GM12878 (cell line): ENCODE measurements around the gene GPRC5D. TPM values are rescaled to one million over a fixed set of nuclear protein-coding genes. Genes with fewer than 3 reads are reported as not detected.

Experiments used
- ATAC-seq: fragments of 200-7000 bp; cut with Tn5 transposase; 3 replicates; pipeline ENCODE4 v1.9.1; 2020; ENCODE audit warnings: mild to moderate bottlenecking, moderate library complexity
- BruUV-seq: library from RNA; stranded (reverse); fragments of 400-500 nt; replicated peaks from 2 replicates; lab custom pipeline; 2021; lab: Mats Ljungman, UMichigan
- CTCF ChIA-PET: fragments of 300-600 bp; sonication (Branson Sonifier 250); formaldehyde crosslinking; extraction: SDS; loops from one replicate; lab custom pipeline; 2021; ENCODE audit warnings: inconsistent platforms; lab: Yijun Ruan, JAX
- POLR2A ChIA-PET: fragments of 350-600 bp; formaldehyde crosslinking; extraction: SDS; loops from one replicate; lab custom pipeline; 2021; ENCODE audit warnings: inconsistent platforms; lab: Charles Lee
- RAD21 ChIA-PET: fragments of 300-600 bp; sonication (Branson Sonifier 250); formaldehyde crosslinking; loops from one replicate; lab custom pipeline; 2023; ENCODE audit warnings: antibody characterized with exemption; ENCODE audit not compliant: unreplicated experiment; lab: Charles Lee
- SMC1A ChIA-PET: fragments of 300-600 bp; sonication (Branson Sonifier 250); formaldehyde crosslinking; loops from one replicate; lab custom pipeline; 2023; ENCODE audit not compliant: unreplicated experiment, uncharacterized antibody; lab: Charles Lee
- DNase-seq: peaks from one replicate; pipeline ENCODE4 v3.0.0-alpha.2; 2011; ENCODE audit warnings: low read depth, low spot score
- FAIRE-seq: peaks from 3 replicates; lab custom pipeline; 2011; peaks lifted over from hg19 to GRCh38; lab: Jason Lieb, UNC
- H2AFZ ChIP-seq: 2 replicates; pipeline ENCODE4 v1.6.0; 2011; ENCODE audit warnings: low read depth, low read length, control low read depth; ENCODE audit not compliant: control insufficient read depth
- H3K27ac ChIP-seq: 2 replicates; pipeline ENCODE4 v1.5.1; 2011; ENCODE audit warnings: control low read depth; ENCODE audit not compliant: control insufficient read depth, insufficient read depth
- H3K27me3 ChIP-seq, 2 experiments: replicated peaks in 1 of 2; 2 replicates each; pipeline versions ENCODE4 v1.6.0 to v1.6.1; 2011; ENCODE audit warnings: low read length in 1 of 2; ENCODE audit not compliant: control insufficient read depth in 2 of 2, insufficient read depth in 2 of 2
- H3K36me3 ChIP-seq, 2 experiments: 2 replicates each; pipeline ENCODE4 v1.5.1; 2011; ENCODE audit warnings: low read length in 1 of 2; ENCODE audit not compliant: control insufficient read depth in 2 of 2, insufficient read depth in 2 of 2
- H3K4me1 ChIP-seq: 2 replicates; pipeline ENCODE4 v1.6.1; 2011; ENCODE audit warnings: mild to moderate bottlenecking, low read length, moderate library complexity, mixed read lengths; ENCODE audit not compliant: control insufficient read depth, insufficient read depth
- H3K4me2 ChIP-seq: 2 replicates; pipeline ENCODE4 v1.6.0; 2011; ENCODE audit warnings: control low read depth; ENCODE audit not compliant: control insufficient read depth, insufficient read depth
- H3K4me3 ChIP-seq: fragments of 200-600 bp; sonication (generic); 2 replicates; pipeline ENCODE4 v1.5.1; 2016
- H3K79me2 ChIP-seq: 2 replicates; pipeline ENCODE4 v1.6.0; 2011; ENCODE audit warnings: low read length; ENCODE audit not compliant: control insufficient read depth, insufficient read depth
- H3K9ac ChIP-seq: 2 replicates; pipeline ENCODE4 v1.8.0; 2011; ENCODE audit warnings: low read length, control low read depth, mixed read lengths; ENCODE audit not compliant: control insufficient read depth, insufficient read depth
- H3K9me3 ChIP-seq: replicated peaks from 3 replicates; pipeline ENCODE4 v1.5.1; 2011; ENCODE audit warnings: mild to moderate bottlenecking, low read length; ENCODE audit not compliant: control insufficient read depth, insufficient read depth
- H4K20me1 ChIP-seq: 2 replicates; pipeline ENCODE4 v1.6.0; 2011; ENCODE audit not compliant: control insufficient read depth, insufficient read depth
- BACH1 ChIP-seq: fragments of 450-650 bp; IDR thresholded peaks from 2 replicates; pipeline ENCODE4 v1.6.1; 2017; ENCODE audit warnings: mild to moderate bottlenecking, borderline replicate concordance
- CBFB ChIP-seq: IDR thresholded peaks from 2 replicates; pipeline ENCODE4 v1.6.1; 2016; ENCODE audit warnings: antibody characterized with exemption, low read depth
- CHD2 ChIP-seq: IDR thresholded peaks from 2 replicates; pipeline ENCODE4 v1.6.1; 2011; ENCODE audit warnings: low read depth, low read length, improper control_type of control experiment, borderline replicate concordance
- EED ChIP-seq: sonication (generic); IDR thresholded peaks from 2 replicates; pipeline ENCODE4 v1.6.1; 2016; ENCODE audit warnings: antibody characterized with exemption, low read depth
- ELK1 ChIP-seq: IDR thresholded peaks from 2 replicates; pipeline ENCODE4 v1.6.1; 2012; ENCODE audit warnings: low read depth, low read length, improper control_type of control experiment
- FOS ChIP-seq: IDR thresholded peaks from 3 replicates; pipeline ENCODE4 v1.6.1; 2011; ENCODE audit warnings: borderline replicate concordance; ENCODE audit not compliant: insufficient read length; ENCODE audit errors: extremely low read depth
- IRF3 ChIP-seq: fragments of 450-650 bp; IDR thresholded peaks from 2 replicates; pipeline ENCODE4 v1.6.1; 2014; ENCODE audit warnings: mild to moderate bottlenecking
- MXI1 ChIP-seq: fragments of 150-350 bp; IDR thresholded peaks from 2 replicates; pipeline ENCODE4 v1.6.1; 2011; ENCODE audit warnings: low read depth, mild to moderate bottlenecking, inconsistent platforms, low read length, improper control_type of control experiment
- POLR2AphosphoS2 ChIP-seq: IDR thresholded peaks from 2 replicates; pipeline ENCODE4 v1.6.1; 2011; ENCODE audit warnings: low read depth, mild to moderate bottlenecking, low read length, improper control_type of control experiment, moderate library complexity
- RELB ChIP-seq: fragments of 450-650 bp; IDR thresholded peaks from 2 replicates; pipeline ENCODE4 v1.6.1; 2017; ENCODE audit warnings: low read depth, mild to moderate bottlenecking, moderate library complexity
- TBL1XR1 ChIP-seq: IDR thresholded peaks from 2 replicates; pipeline ENCODE4 v1.6.1; 2012; ENCODE audit warnings: low read depth, low read length, improper control_type of control experiment
- TCF3 ChIP-seq: IDR thresholded peaks from 2 replicates; pipeline ENCODE4 v1.6.1; 2012; ENCODE audit warnings: low read depth, mild to moderate bottlenecking, low read length, borderline replicate concordance; ENCODE audit not compliant: insufficient read depth
- YY1 ChIP-seq: IDR thresholded peaks from 2 replicates; pipeline ENCODE4 v1.6.1; 2011; ENCODE audit warnings: low read depth, mild to moderate bottlenecking, low read length
- ZBTB11 ChIP-seq: fragments of 450-650 bp; formaldehyde crosslinking; IDR thresholded peaks from 2 replicates; pipeline ENCODE4 v1.5.0; 2022; ENCODE audit warnings: mild to moderate bottlenecking, missing genetic modification characterization
- ZNF622 ChIP-seq: fragments of 450-650 bp; IDR thresholded peaks from 2 replicates; pipeline ENCODE4 v1.6.1; 2017; ENCODE audit warnings: mild to moderate bottlenecking, inconsistent platforms
- ZZZ3 ChIP-seq: IDR thresholded peaks from 2 replicates; pipeline ENCODE4 v1.6.1; 2011; ENCODE audit warnings: low read depth; ENCODE audit not compliant: control insufficient read depth, insufficient read length
- WGBS: methylation state at CpG from one replicate; pipeline ENCODE4 v1.1.6; 2016; ENCODE audit warnings: low lambda C conversion rate; ENCODE audit not compliant: insufficient replicate concordance, insufficient coverage; ENCODE audit errors: missing lambda C conversion rate; 5-methylcytosine and 5-hydroxymethylcytosine counted together
- in situ Hi-C: fragments of 300-500 bp; cut with MboI; formaldehyde crosslinking; loops from 9 replicates; pipeline ENCODE4 v1.14.3; 2018; ENCODE audit warnings: mixed read lengths
- intact Hi-C: fragments of 100-400 bp; cut with micrococcal nuclease; formaldehyde crosslinking; loops from one replicate; pipeline ENCODE4 v1.14.2; 2022; ENCODE audit not compliant: unreplicated experiment
- polyA plus RNA-seq, 11 experiments: library from polyadenylated mRNA; depleted of rRNA in 4 of 11; unstranded in 6 of 11; stranded (reverse) in 5 of 11; fragments of >200 nt; fragmentation: Nextera tagmentation in 4 of 11; fragmentation: Illumina TruSeq in 1 of 11; extraction: Ambion mirVana in 4 of 11; extraction: Trizol in 1 of 11; gene quantifications; 1 replicate in 1 of 11; 2 replicates in 10 of 11; pipeline versions ENCODE4 v1.2.1 to v1.2.3, GENCODE V29; 2011 to 2016; ENCODE audit warnings: inconsistent platforms in 2 of 11, missing spikeins in 2 of 11, low read depth in 1 of 11
- total RNA-seq, 4 experiments: library from RNA; depleted of rRNA in 3 of 4; stranded (reverse); fragments of >200 nt in 3 of 4; fragmentation: Illumina TruSeq in 1 of 4; extraction: Trizol in 1 of 4; gene quantifications; 2 replicates each; pipeline versions ENCODE4 v1.2.1 to v1.2.3, GENCODE V29; 2013 to 2021

GPRC5D gene
- total and polyA plus RNA-seq, 10 of the 15 experiments (the other 5 are each of a cell fraction or from before 2014, with no cell fraction given) = 0.18 to 0.90 (median 0.37) TPM; not detected in 3

GRCh38 chr12:12901158-12901791, 50.7 kb downstream of the GPRC5D start:
- Histone ChIP-seq H3K36me3 (no peaks in the 10 kb centered on the region), H3K9ac (no peak overlapping the region), H3K9me3 (no peaks in the 10 kb centered on the region), H3K27ac (no peak overlapping the region), H3K4me2 (no peak overlapping the region), H2AFZ (no peak overlapping the region), H4K20me1 (no peaks in the 10 kb centered on the region), H3K79me2 (no peaks in the 10 kb centered on the region), H3K4me1 (no peaks in the 10 kb centered on the region), H3K4me3 (no peak overlapping the region), H3K27me3 (peaks cover 0 to 3% of the 10 kb centered on the region in 2 experiments; a peak in 1 of 4 replicates)
- FAIRE-seq = no peak
- BruUV-seq = no TSS peak
- ATAC-seq = no peak
- ChIA-PET RAD21 (interaction anchor here (0.7 kb wide), 1 partner anchor 89 kb away, joined by 5 read pairs; no protein-coding TSS in a partner anchor), POLR2A (no interaction called here), SMC1A (no interaction called here), CTCF (no interaction called here)
- in situ Hi-C loops (no loop called here), intact Hi-C loops (no loop called here)
- WGBS = 41% methylated on average over 10 of the region's 10 CpGs
- DNase-seq = no peak
- TF ChIP-seq TCF3 = no peak
- no peak for TF ChIP-seq RELB
- no peak for TF ChIP-seq CBFB
- no peak for TF ChIP-seq BACH1
- no peak for TF ChIP-seq CHD2
- TF ChIP-seq POLR2AphosphoS2 = no peak
- no peak for TF ChIP-seq MXI1
- TF ChIP-seq ZZZ3 = no peak
- no peak for TF ChIP-seq FOS
- TF ChIP-seq ELK1 = no peak
- TF ChIP-seq ZBTB11 (CRISPR knock-in tag) = no peak
- no peak for TF ChIP-seq YY1
- TF ChIP-seq IRF3 = no peak
- no peak for TF ChIP-seq EED
- no peak for TF ChIP-seq ZNF622
- no peak for TF ChIP-seq TBL1XR1
